Skeletal muscle satellite cell (primary cell): ENCODE results near the gene NEURL1.
"Not testable (repeated sequence)": the region's sequence is repeated elsewhere in the genome, so short reads cannot be mapped to it uniquely, and the experiment has no call there.

Experiments used
- H3K27me3 ChIP-seq: 2 replicates; pipeline ENCODE4 v1.7.0; 2013; ENCODE audit warnings: low read length; ENCODE audit not compliant: control insufficient read depth, insufficient read depth
- H3K36me3 ChIP-seq: 2 replicates; pipeline ENCODE4 v1.7.0; 2013; ENCODE audit warnings: mild to moderate bottlenecking, control low read depth, low read length; ENCODE audit not compliant: insufficient read depth
- H3K4me1 ChIP-seq: 2 replicates; pipeline ENCODE4 v1.7.0; 2013; ENCODE audit warnings: low read length; ENCODE audit not compliant: control insufficient read depth, insufficient read depth
- H3K4me2 ChIP-seq: 2 replicates; pipeline ENCODE4 v1.7.0; 2013; ENCODE audit warnings: mild to moderate bottlenecking, low read length
- H3K4me3 ChIP-seq: 2 replicates; pipeline ENCODE4 v1.7.0; 2013; ENCODE audit warnings: low read length
- H3K9ac ChIP-seq: 2 replicates; pipeline ENCODE4 v1.7.0; 2013; ENCODE audit warnings: mild to moderate bottlenecking, low read depth, low read length, moderate library complexity
- H3K9me3 ChIP-seq: replicated peaks from 2 replicates; pipeline ENCODE4 v1.7.0; 2013; ENCODE audit warnings: mild to moderate bottlenecking, control low read depth, low read length

The NEURL1 gene

GRCh38 chr10:103598654-103599115 is 105.2 kb downstream of the NEURL1 start:
- no peaks in the 10 kb centered on the region for H3K4me1 ChIP-seq
- peaks cover 24% of the 10 kb centered on the region for H3K36me3 ChIP-seq
- no peaks in the 10 kb centered on the region for H3K27me3 ChIP-seq
- no peaks in the 10 kb centered on the region for H3K9me3 ChIP-seq
- no peak overlapping the region for H3K4me3 ChIP-seq
- H3K9ac ChIP-seq = no peak overlapping the region
- no peak overlapping the region for H3K4me2 ChIP-seq

GRCh38 chr10:103599211-103599610 is 105.7 kb downstream of the NEURL1 start:
- Histone ChIP-seq H3K27me3 (no peaks in the 10 kb centered on the region), H3K4me1 (no peaks in the 10 kb centered on the region), H3K4me3 (no peak overlapping the region), H3K36me3 (peaks cover 24% of the 10 kb centered on the region), H3K9me3 (no peaks in the 10 kb centered on the region), H3K9ac (no peak overlapping the region), H3K4me2 (no peak overlapping the region)

- Histone ChIP-seq H3K4me3 (no peak overlapping the region), H3K9me3 (no peaks in the 10 kb centered on the region), H3K4me2 (no peak overlapping the region), H3K36me3 (peaks cover 29% of the 10 kb centered on the region), H3K4me1 (no peaks in the 10 kb centered on the region), H3K27me3 (no peaks in the 10 kb centered on the region), H3K9ac (no peak overlapping the region)
Observed at GRCh38 chr10:103599907-103600306, 106.4 kb downstream of the NEURL1 start.

GRCh38 chr10:103600325-103600724 is 106.8 kb downstream of the NEURL1 start:
- Histone ChIP-seq H3K9ac (no peak overlapping the region), H3K4me3 (no peak overlapping the region), H3K36me3 (peaks cover 33% of the 10 kb centered on the region)

GRCh38 chr10:103600956-103601569 is 107.6 kb downstream of the NEURL1 start:
- peaks cover 7% of the 10 kb centered on the region for H3K4me1 ChIP-seq
- peaks cover 36% of the 10 kb centered on the region for H3K36me3 ChIP-seq
- H3K9ac ChIP-seq = no peak overlapping the region
- no peak overlapping the region for H3K4me2 ChIP-seq
- no peak overlapping the region for H3K4me3 ChIP-seq
- H3K9me3 ChIP-seq = no peaks in the 10 kb centered on the region
- H3K27me3 ChIP-seq = no peaks in the 10 kb centered on the region

More at GRCh38 chr10:103600325-103600724, 106.8 kb downstream of the NEURL1 start:
- H3K9me3 ChIP-seq = no peaks in the 10 kb centered on the region
- H3K4me2 ChIP-seq = no peak overlapping the region
- peaks cover under 1% of the 10 kb centered on the region for H3K4me1 ChIP-seq
- no peaks in the 10 kb centered on the region for H3K27me3 ChIP-seq

- Histone ChIP-seq H3K9me3 (no peaks in the 10 kb centered on the region), H3K4me1 (peaks cover 7% of the 10 kb centered on the region), H3K4me2 (no peak overlapping the region), H3K27me3 (no peaks in the 10 kb centered on the region), H3K9ac (no peak overlapping the region), H3K36me3 (peaks cover 36% of the 10 kb centered on the region), H3K4me3 (no peak overlapping the region)
Observed at GRCh38 chr10:103602028-103602851, 108.7 kb downstream of the NEURL1 start.

GRCh38 chr10:103602852-103603155 is 109.3 kb downstream of the NEURL1 start:
- Histone ChIP-seq H3K9me3 (no peaks in the 10 kb centered on the region), H3K4me2 (no peak overlapping the region), H3K27me3 (no peaks in the 10 kb centered on the region), H3K36me3 (peaks cover 36% of the 10 kb centered on the region), H3K4me3 (no peak overlapping the region), H3K9ac (no peak overlapping the region), H3K4me1 (peaks cover 7% of the 10 kb centered on the region)

GRCh38 chr10:103603382-103603781 is 109.9 kb downstream of the NEURL1 start:
- no peak overlapping the region for H3K4me3 ChIP-seq
- H3K9ac ChIP-seq = no peak overlapping the region
- peaks cover 36% of the 10 kb centered on the region for H3K36me3 ChIP-seq
- H3K9me3 ChIP-seq = no peaks in the 10 kb centered on the region
- peaks cover 7% of the 10 kb centered on the region for H3K4me1 ChIP-seq
- H3K27me3 ChIP-seq = no peaks in the 10 kb centered on the region
- H3K4me2 ChIP-seq = no peak overlapping the region

- H3K36me3 ChIP-seq = peaks cover 50% of the 10 kb centered on the region
- no peak overlapping the region for H3K4me3 ChIP-seq
- no peak overlapping the region for H3K9ac ChIP-seq
Observed at GRCh38 chr10:103605359-103606096, 112.0 kb downstream of the NEURL1 start.

GRCh38 chr10:103606097-103606438 is 112.6 kb downstream of the NEURL1 start:
- not testable (repeated sequence) for H3K4me3 ChIP-seq, H3K9me3 ChIP-seq, H3K27me3 ChIP-seq, H3K4me2 ChIP-seq, H3K9ac ChIP-seq, H3K4me1 ChIP-seq
- peaks cover 53% of the 10 kb centered on the region for H3K36me3 ChIP-seq

More at GRCh38 chr10:103605359-103606096, 112.0 kb downstream of the NEURL1 start:
- no peaks in the 10 kb centered on the region for H3K27me3 ChIP-seq
- H3K4me1 ChIP-seq = peaks cover 7% of the 10 kb centered on the region
- no peak overlapping the region for H3K4me2 ChIP-seq
- H3K9me3 ChIP-seq = no peaks in the 10 kb centered on the region

GRCh38 chr10:103607051-103607450 is 113.5 kb downstream of the NEURL1 start:
- H3K27me3 ChIP-seq, H3K4me1 ChIP-seq, H3K4me3 ChIP-seq, H3K9ac ChIP-seq, H3K9me3 ChIP-seq, H3K4me2 ChIP-seq: not testable (repeated sequence)
- H3K36me3 ChIP-seq = peaks cover 51% of the 10 kb centered on the region
